Measurements from ENCODE around the gene IYD. TPM values are rescaled to one million over a fixed set of nuclear protein-coding genes. Genes with fewer than 3 reads are reported as not detected.

The IYD gene
- total RNA-seq, 1 donor from 2014 or later: not detected

DNA sequence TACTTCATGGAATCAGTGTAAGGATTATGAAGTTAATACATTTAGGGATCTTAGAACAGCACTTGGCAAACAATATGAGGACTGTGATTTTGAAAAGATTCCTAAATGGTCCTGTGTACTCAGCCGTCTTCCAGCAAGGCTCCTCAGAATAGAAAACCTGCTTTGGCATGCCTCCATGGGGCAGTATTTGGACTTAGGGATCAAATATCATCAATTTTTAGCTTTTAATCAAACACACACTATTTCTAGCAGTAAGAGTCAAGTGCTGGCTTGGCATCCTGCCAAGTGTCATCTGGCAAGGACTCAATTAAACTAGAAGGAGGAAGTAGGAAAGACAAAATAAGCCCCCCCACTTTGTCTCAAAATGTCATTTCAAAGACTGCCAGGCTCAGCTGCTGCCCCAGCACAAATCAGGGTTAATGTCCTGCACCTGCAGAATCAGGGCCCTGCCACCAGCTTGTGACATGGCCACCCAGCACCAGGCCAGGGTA lies 40.8 kb downstream of the IYD start:
- H3K36me3 Mint-ChIP-seq (ENCODE audit: low read depth): no peaks in the 10 kb centered on the region
- H3K4me3 Mint-ChIP-seq (ENCODE audit: unreplicated experiment): no peak overlapping the region
- peaks cover 43% of the 10 kb centered on the region for H3K4me1 Mint-ChIP-seq (ENCODE audit: low read depth)
- H3K27ac Mint-ChIP-seq (ENCODE audit: unreplicated experiment): no peak overlapping the region
- TF ChIP-seq, protein P1, sequence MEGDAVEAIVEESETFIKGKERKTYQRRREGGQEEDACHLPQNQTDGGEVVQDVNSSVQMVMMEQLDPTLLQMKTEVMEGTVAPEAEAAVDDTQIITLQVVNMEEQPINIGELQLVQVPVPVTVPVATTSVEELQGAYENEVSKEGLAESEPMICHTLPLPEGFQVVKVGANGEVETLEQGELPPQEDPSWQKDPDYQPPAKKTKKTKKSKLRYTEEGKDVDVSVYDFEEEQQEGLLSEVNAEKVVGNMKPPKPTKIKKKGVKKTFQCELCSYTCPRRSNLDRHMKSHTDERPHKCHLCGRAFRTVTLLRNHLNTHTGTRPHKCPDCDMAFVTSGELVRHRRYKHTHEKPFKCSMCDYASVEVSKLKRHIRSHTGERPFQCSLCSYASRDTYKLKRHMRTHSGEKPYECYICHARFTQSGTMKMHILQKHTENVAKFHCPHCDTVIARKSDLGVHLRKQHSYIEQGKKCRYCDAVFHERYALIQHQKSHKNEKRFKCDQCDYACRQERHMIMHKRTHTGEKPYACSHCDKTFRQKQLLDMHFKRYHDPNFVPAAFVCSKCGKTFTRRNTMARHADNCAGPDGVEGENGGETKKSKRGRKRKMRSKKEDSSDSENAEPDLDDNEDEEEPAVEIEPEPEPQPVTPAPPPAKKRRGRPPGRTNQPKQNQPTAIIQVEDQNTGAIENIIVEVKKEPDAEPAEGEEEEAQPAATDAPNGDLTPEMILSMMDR (IDR thresholded peaks at IDR 0.05): no peak
- no peaks in the 10 kb centered on the region for H3K27me3 Mint-ChIP-seq (ENCODE audit: low read depth)
- H3K9me3 Mint-ChIP-seq (ENCODE audit: low read depth): peaks cover 3% of the 10 kb centered on the region
- no peak for DNase-seq (ENCODE audit: low spot score)

DNA sequence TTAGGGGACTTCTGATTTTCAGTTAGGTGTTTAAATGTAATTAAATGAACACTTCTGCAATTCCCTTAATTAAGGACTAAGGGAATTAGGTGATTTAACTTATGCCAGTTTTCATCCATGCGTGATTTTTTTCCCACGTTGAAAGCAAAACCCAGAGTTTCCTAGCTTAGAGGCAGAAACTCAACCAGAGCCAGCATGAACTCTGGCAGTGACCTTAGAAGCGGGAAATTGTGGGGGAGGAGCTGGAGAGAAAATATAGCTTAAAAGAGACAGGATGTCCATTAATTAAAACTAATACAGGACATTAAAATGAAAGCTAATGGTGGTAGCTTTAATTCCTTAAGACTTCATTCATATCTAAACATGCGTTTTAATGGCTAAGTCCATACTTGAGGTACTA lies 41.6 kb downstream of the IYD start:
- no peak for DNase-seq (ENCODE audit: low spot score)
- Mint-ChIP-seq H3K4me1 (ENCODE audit: low read depth) (peaks cover 43% of the 10 kb centered on the region), H3K27me3 (ENCODE audit: low read depth) (no peaks in the 10 kb centered on the region), H3K9me3 (ENCODE audit: low read depth) (peaks cover under 1% of the 10 kb centered on the region), H3K36me3 (ENCODE audit: low read depth) (no peaks in the 10 kb centered on the region), H3K4me3 (ENCODE audit: unreplicated experiment) (no peak overlapping the region), H3K27ac (ENCODE audit: unreplicated experiment) (no peak overlapping the region)
- TF ChIP-seq, protein P1 (IDR thresholded peaks at IDR 0.05): no peak

DNA sequence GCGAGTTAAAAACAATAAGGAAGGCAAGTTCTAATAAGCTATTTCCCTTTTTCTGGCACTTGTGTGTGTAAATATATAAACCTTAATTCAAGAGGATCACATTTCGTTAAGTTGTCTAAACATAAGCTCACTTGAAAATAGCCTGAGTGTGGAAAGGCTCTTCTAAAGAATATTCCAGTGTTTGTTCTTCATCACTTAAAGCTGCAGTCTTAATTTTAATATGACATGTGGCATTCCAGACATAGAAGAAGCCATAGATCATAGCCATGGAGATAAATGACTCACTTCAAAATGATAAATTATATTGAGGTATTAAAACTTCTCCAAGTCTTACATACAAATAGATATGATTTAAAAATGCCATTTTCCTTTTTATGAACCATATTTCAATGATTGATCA lies 42.1 kb downstream of the IYD start:
- Mint-ChIP-seq H3K36me3 (ENCODE audit: low read depth) (no peaks in the 10 kb centered on the region), H3K27me3 (ENCODE audit: low read depth) (no peaks in the 10 kb centered on the region), H3K4me3 (ENCODE audit: unreplicated experiment) (no peak overlapping the region), H3K9me3 (ENCODE audit: low read depth) (no peaks in the 10 kb centered on the region), H3K4me1 (ENCODE audit: low read depth) (peaks cover 43% of the 10 kb centered on the region), H3K27ac (ENCODE audit: unreplicated experiment) (no peak overlapping the region)
- TF ChIP-seq, protein P1 (IDR thresholded peaks at IDR 0.05): no peak
- DNase-seq (ENCODE audit: low spot score): no peak

DNA sequence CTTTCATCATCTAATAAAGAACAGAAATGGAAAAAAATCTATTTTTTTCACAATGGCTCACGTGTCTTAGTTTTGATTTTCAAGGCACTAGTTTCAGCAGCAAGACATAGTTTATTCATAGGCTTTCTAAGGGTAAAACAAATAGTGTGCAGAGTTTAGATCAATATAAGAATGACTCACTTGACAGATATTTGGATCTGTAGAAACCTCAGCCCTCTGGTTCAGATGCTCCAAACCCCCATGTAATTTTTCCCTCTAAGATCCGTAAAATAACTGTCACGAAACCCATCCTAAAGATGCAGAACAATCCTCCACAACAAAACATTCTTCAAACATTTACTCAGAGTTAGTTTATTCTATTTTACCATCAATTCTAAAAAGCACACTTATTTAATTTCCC lies 43.4 kb downstream of the IYD start:
- TF ChIP-seq, protein P1 (IDR thresholded peaks at IDR 0.05): no peak
- Mint-ChIP-seq H3K27ac (ENCODE audit: unreplicated experiment) (peak overlapping the region; percentile 5), H3K4me1 (ENCODE audit: low read depth) (peaks cover 44% of the 10 kb centered on the region), H3K36me3 (ENCODE audit: low read depth) (no peaks in the 10 kb centered on the region), H3K4me3 (ENCODE audit: unreplicated experiment) (no peak overlapping the region), H3K27me3 (ENCODE audit: low read depth) (no peaks in the 10 kb centered on the region), H3K9me3 (ENCODE audit: low read depth) (no peaks in the 10 kb centered on the region)
- DNase-seq (ENCODE audit: low spot score): no peak

DNA sequence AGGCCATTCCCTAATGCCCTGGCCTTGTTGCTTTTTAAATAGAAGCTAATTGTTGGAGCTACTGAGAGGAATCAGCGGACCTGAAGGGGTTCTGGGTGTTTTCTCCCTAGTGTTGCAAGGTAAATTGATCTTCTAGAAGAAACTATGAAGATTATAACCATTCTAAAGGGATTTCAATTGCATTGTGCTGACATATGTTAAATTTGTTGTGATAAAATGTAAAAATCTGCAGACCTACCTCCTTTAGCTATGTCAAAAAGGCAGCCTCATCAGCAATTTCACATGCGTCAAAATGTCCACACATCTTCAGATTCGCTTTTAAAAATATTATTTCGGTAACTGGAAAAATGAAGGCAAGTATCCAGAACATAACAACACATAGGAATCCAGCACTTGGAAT lies 44.4 kb downstream of the IYD start:
- H3K36me3 Mint-ChIP-seq (ENCODE audit: low read depth): no peaks in the 10 kb centered on the region

More for the DNA sequence above, 44.4 kb downstream of the IYD start:
- DNase-seq (ENCODE audit: low spot score): no peak
- no peak overlapping the region for H3K4me3 Mint-ChIP-seq (ENCODE audit: unreplicated experiment)
- TF ChIP-seq, protein P1 (IDR thresholded peaks at IDR 0.05): no peak
- no peaks in the 10 kb centered on the region for H3K27me3 Mint-ChIP-seq (ENCODE audit: low read depth)
- H3K4me1 Mint-ChIP-seq (ENCODE audit: low read depth): peaks cover 54% of the 10 kb centered on the region
- H3K27ac Mint-ChIP-seq (ENCODE audit: unreplicated experiment): no peak overlapping the region
- no peaks in the 10 kb centered on the region for H3K9me3 Mint-ChIP-seq (ENCODE audit: low read depth)

All from chondrocyte (in vitro differentiated cells).